ENCODE results near the gene MPP1.

MPP1 gene

DNA sequence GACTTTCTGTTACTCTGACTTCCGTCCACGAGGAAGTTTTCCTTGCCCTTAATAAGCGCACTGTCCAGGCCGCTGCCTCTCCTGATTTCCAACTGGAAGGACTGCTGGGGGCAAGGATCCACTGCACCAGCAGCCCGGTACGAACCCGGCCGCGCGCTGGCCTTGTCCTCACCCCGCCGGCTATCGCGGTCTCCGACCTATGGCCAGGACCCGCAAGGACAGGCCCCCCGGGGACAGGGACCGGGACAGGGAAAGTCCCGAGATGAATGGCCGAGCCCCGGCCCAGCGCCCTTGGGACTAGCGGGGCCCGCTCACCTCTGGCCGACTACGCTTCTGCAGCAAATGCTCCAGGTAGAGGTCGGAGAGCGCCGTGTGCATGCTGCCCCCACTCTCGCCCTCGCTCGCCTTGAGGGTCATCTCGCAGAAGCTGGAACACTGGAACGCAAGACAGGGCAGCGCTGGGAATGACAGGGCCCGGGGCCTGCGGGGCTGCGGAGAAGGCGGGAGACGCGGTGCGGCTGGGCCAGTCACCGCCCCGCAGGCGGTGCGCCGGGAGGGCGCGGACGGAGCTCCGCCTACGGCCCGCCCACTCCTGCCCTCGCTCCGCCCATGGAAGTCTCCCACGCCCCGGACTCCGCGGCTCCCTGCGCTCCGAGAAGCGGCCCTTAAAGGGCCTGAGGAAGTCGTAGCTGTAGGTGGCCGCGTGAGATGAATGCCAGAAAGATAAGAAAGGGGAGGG lies at the start of gene MPP1:
TSS of gene MPP1 (minus strand) at position 529 of the 739 bp plus-strand sequence. CDS start at position 417, 112 bp downstream.
- peak within 1 kb of the TSS; percentile 62 for H3K27ac ChIP-seq (ENCODE audit: low read length)
- peaks cover 11% of the 10 kb centered on the region for H3K4me1 ChIP-seq (ENCODE audit: control insufficient read depth, insufficient read depth, low read length)
- no peaks in the 10 kb centered on the region for H3K9me3 ChIP-seq (ENCODE audit: control insufficient read depth in 2 of 2, low read length in 2 of 2)
- peak within 1 kb of the TSS; percentile 62 to 77 for H3K4me3 ChIP-seq (ENCODE audit: low read length in 2 of 2)
- H3K9ac ChIP-seq (ENCODE audit: low read length in 2 of 2), result peak within 1 kb of the TSS; percentile 62 to 64
- no peaks in the 10 kb centered on the region for H3K27me3 ChIP-seq (ENCODE audit: control insufficient read depth in 1 of 2, insufficient read depth in 2 of 2, low read length in 2 of 2)
- H3K36me3 ChIP-seq (ENCODE audit: control insufficient read depth in 2 of 2, insufficient read depth in 2 of 2, low read length in 2 of 2), result no peaks in the 10 kb centered on the region

DNA sequence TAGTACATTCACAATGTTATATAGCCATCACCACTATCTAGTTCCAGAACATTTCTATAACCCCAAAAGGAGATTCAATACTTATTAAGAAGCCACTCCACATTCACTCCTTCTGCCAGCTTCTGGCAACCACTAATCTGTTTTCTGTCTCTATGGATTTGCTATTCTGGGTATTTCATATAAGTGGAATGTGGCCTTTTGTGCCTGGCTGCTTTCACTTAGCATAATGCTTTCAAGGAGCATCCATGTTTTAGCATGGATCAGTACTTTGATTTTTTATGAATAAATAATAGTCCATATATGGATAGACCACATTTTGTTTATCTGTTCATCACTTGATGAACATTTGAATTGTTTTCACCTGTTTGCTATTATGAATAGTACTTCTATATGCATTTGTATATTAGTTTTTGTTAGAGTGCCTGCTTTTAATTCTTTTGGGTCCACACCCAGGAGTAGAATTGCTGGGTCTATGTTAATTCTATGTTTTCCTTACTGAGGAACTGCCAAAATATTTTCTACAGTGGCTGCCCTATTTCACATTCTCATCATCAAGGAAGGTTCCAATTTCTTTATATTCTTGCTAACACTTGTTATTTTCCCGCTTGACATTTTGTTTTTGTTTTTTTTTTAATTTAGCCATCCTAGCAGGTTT lies 45.8 kb upstream of the MPP1 start:
- Histone ChIP-seq H3K9ac (ENCODE audit: low read length in 2 of 2) (no peak overlapping the region), H3K4me1 (ENCODE audit: control insufficient read depth, insufficient read depth, low read length) (no peaks in the 10 kb centered on the region), H3K27me3 (ENCODE audit: control insufficient read depth in 1 of 2, insufficient read depth in 2 of 2, low read length in 2 of 2) (no peaks in the 10 kb centered on the region), H3K9me3 (ENCODE audit: control insufficient read depth in 2 of 2, low read length in 2 of 2) (no peaks in the 10 kb centered on the region), H3K27ac (ENCODE audit: low read length) (no peak overlapping the region), H3K36me3 (ENCODE audit: control insufficient read depth in 2 of 2, insufficient read depth in 2 of 2, low read length in 2 of 2) (peaks cover 0 to 2% of the 10 kb centered on the region in 2 donors), H3K4me3 (ENCODE audit: low read length in 2 of 2) (no peak overlapping the region)

DNA sequence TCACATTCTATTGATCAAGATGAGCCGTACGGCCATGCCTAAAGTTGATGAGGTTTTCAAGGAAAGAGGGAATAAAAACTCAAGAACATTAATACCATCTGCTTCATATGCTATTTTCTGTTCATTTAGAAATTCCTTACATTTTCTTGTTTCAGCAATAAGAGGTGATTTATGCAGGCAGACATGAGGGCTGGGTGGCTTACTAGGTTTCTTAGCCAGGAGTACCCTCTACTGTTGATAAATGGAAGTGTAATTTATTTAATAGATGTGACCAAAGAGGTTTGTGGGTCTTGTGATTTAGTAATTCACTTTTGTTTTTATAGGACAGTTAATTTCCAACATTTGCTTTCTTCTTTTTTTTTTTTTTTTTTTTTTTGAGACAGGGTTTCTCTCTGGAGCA lies 35.6 kb upstream of the MPP1 start:
- H3K27ac ChIP-seq (ENCODE audit: low read length), result no peak overlapping the region
- H3K9ac ChIP-seq (ENCODE audit: low read length in 2 of 2), result no peak overlapping the region
- no peaks in the 10 kb centered on the region for H3K27me3 ChIP-seq (ENCODE audit: control insufficient read depth in 1 of 2, insufficient read depth in 2 of 2, low read length in 2 of 2)
- no peaks in the 10 kb centered on the region for H3K36me3 ChIP-seq (ENCODE audit: control insufficient read depth in 2 of 2, insufficient read depth in 2 of 2, low read length in 2 of 2)
- no peaks in the 10 kb centered on the region for H3K4me1 ChIP-seq (ENCODE audit: control insufficient read depth, insufficient read depth, low read length)
- H3K9me3 ChIP-seq (ENCODE audit: control insufficient read depth in 2 of 2, low read length in 2 of 2), result no peaks in the 10 kb centered on the region
- H3K4me3 ChIP-seq (ENCODE audit: low read length in 2 of 2), result no peak overlapping the region

DNA sequence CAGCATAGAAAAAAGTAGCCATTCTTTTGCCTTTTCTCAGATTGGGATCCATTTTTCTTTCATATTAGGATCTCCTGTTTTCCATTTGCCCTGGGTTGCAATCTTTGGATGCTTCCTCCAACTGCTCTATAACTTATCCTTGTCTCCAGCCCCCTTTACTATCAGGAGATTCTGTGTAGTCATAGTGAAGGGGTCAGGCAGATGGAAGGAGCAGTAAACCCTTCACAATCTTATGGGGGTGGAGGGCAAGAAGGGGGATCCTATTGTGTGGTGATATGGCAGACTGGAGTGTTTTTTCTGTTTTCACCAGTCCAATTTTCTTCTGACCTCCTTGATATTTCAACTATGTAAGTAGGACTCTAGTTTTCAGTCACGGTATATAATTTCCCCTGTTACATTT lies 30.9 kb upstream of the MPP1 start:
- no peaks in the 10 kb centered on the region for H3K9me3 ChIP-seq (ENCODE audit: control insufficient read depth in 2 of 2, low read length in 2 of 2)
- no peak overlapping the region for H3K27ac ChIP-seq (ENCODE audit: low read length)
- H3K4me1 ChIP-seq (ENCODE audit: control insufficient read depth, insufficient read depth, low read length), result no peaks in the 10 kb centered on the region
- no peaks in the 10 kb centered on the region for H3K36me3 ChIP-seq (ENCODE audit: control insufficient read depth in 2 of 2, insufficient read depth in 2 of 2, low read length in 2 of 2)
- H3K9ac ChIP-seq (ENCODE audit: low read length in 2 of 2), result no peak overlapping the region
- no peaks in the 10 kb centered on the region for H3K27me3 ChIP-seq (ENCODE audit: control insufficient read depth in 1 of 2, insufficient read depth in 2 of 2, low read length in 2 of 2)
- H3K4me3 ChIP-seq (ENCODE audit: low read length in 2 of 2), result no peak overlapping the region

DNA sequence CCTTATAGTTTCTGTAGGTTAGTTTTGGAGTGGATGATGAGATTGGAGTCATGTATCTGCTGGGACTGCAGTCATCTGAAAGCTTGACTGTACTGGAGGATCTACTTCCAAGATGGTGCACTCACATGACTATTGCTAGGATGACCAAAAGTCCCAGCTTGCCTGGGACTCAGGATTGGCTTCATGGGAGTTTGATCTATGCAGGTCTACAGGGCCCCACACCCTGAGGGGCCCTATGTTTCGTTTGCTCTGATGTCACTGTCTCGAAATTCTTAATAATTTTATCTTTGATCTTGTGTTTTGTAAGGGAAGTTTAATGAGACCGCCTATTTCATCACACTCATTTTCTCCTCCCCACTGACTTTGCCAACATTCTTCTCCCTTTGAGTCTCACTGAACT lies 29.3 kb upstream of the MPP1 start, which contains the start of gene SMIM9:
TSS of gene SMIM9 (minus strand) at position 101 of the 400 bp plus-strand sequence. CDS start 3,806 bp downstream, outside the sequence.
- Histone ChIP-seq H3K4me1 (ENCODE audit: control insufficient read depth, insufficient read depth, low read length) (no peaks in the 10 kb centered on the region), H3K27me3 (ENCODE audit: control insufficient read depth in 1 of 2, insufficient read depth in 2 of 2, low read length in 2 of 2) (no peaks in the 10 kb centered on the region), H3K4me3 (ENCODE audit: low read length in 2 of 2) (no peak within 1 kb of the TSS), H3K9ac (ENCODE audit: low read length in 2 of 2) (no peak within 1 kb of the TSS), H3K9me3 (ENCODE audit: control insufficient read depth in 2 of 2, low read length in 2 of 2) (no peaks in the 10 kb centered on the region), H3K27ac (ENCODE audit: low read length) (no peak within 1 kb of the TSS), H3K36me3 (ENCODE audit: control insufficient read depth in 2 of 2, insufficient read depth in 2 of 2, low read length in 2 of 2) (no peaks in the 10 kb centered on the region)

DNA sequence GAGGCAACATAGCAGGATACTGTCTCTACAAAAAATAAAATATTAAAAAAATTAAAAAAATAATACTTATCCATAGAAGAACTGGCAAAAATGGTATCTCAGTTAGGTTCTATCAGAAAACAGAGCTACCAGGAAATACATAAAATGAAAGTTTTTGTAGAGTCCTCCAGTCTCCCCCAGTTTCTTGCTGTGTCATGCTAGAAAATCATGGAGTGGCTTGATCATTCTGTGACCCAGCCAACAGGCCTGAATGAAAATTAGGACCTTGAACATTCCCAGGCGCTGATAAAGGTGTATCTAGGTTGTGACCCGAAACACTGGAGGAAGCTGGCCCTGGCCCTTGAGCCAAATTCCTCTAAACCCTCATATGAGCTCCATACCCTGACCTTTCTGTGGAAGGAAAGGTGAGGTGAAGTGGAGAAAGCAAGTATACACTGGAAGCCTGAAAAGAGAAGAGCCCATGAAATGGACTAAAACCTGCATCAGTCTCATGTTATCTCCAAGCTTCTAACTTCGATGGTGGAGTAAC lies 28.5 kb upstream of the MPP1 start:
- no peaks in the 10 kb centered on the region for H3K27me3 ChIP-seq (ENCODE audit: control insufficient read depth in 1 of 2, insufficient read depth in 2 of 2, low read length in 2 of 2)

DNA sequence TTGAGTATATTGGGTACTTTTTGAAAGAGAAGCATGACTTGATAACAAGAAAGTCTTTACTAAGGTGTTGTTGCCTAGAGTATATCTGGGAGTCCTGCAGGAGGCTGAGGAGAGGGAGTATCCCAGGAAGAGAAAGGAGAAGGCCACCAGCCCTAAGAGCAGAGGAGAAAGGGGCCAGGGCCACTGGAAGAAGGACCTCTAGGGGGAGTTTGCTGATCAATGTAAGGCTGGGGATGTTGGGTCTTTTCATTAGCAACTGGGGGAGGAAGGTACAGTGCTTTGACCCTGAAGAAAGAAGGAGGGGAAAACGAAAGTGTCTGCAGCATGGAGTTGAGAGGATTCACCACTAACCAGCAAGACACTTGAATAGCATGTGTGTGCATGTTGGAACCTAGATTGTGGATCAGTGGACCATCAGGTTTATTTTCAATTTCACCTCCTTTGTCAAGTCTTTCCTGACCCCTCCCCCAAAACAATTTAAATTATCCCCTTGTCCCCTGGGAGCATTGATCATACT lies 24.7 kb upstream of the MPP1 start:
- Histone ChIP-seq H3K27me3 (ENCODE audit: control insufficient read depth in 1 of 2, insufficient read depth in 2 of 2, low read length in 2 of 2) (no peaks in the 10 kb centered on the region), H3K36me3 (ENCODE audit: control insufficient read depth in 2 of 2, insufficient read depth in 2 of 2, low read length in 2 of 2) (no peaks in the 10 kb centered on the region), H3K4me3 (ENCODE audit: low read length in 2 of 2) (no peak overlapping the region), H3K4me1 (ENCODE audit: control insufficient read depth, insufficient read depth, low read length) (no peaks in the 10 kb centered on the region), H3K27ac (ENCODE audit: low read length) (no peak overlapping the region), H3K9ac (ENCODE audit: low read length in 2 of 2) (no peak overlapping the region), H3K9me3 (ENCODE audit: control insufficient read depth in 2 of 2, low read length in 2 of 2) (no peaks in the 10 kb centered on the region)

More for the DNA sequence above, 28.5 kb upstream of the MPP1 start:
- Histone ChIP-seq H3K4me3 (ENCODE audit: low read length in 2 of 2) (no peak overlapping the region), H3K9ac (ENCODE audit: low read length in 2 of 2) (no peak overlapping the region), H3K27ac (ENCODE audit: low read length) (no peak overlapping the region), H3K9me3 (ENCODE audit: control insufficient read depth in 2 of 2, low read length in 2 of 2) (no peaks in the 10 kb centered on the region), H3K36me3 (ENCODE audit: control insufficient read depth in 2 of 2, insufficient read depth in 2 of 2, low read length in 2 of 2) (no peaks in the 10 kb centered on the region), H3K4me1 (ENCODE audit: control insufficient read depth, insufficient read depth, low read length) (no peaks in the 10 kb centered on the region)

DNA sequence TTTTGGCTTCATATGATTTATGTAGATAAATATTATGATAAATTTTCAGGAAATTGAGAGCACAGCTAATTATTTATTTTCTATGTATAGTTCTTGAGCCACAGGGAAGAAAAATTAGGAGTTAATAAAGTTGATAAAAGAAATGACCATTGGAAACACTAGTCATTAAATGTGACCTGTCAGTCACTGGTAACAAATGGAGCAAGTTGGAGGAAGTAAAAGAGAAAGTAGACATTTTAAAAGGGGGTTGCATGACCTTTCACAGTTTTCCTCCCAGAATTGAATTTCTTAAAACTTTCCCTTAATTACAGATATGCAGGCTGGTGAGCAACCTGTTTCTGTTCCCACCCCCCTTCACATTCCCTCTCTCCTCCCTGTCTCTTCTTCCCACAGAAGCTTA lies 23.8 kb upstream of the MPP1 start:
- H3K4me3 ChIP-seq (ENCODE audit: low read length in 2 of 2), result no peak overlapping the region
- no peak overlapping the region for H3K9ac ChIP-seq (ENCODE audit: low read length in 2 of 2)
- H3K4me1 ChIP-seq (ENCODE audit: control insufficient read depth, insufficient read depth, low read length), result no peaks in the 10 kb centered on the region
- no peak overlapping the region for H3K27ac ChIP-seq (ENCODE audit: low read length)
- no peaks in the 10 kb centered on the region for H3K9me3 ChIP-seq (ENCODE audit: control insufficient read depth in 2 of 2, low read length in 2 of 2)
- H3K27me3 ChIP-seq (ENCODE audit: control insufficient read depth in 1 of 2, insufficient read depth in 2 of 2, low read length in 2 of 2), result no peaks in the 10 kb centered on the region
- H3K36me3 ChIP-seq (ENCODE audit: control insufficient read depth in 2 of 2, insufficient read depth in 2 of 2, low read length in 2 of 2), result no peaks in the 10 kb centered on the region

DNA sequence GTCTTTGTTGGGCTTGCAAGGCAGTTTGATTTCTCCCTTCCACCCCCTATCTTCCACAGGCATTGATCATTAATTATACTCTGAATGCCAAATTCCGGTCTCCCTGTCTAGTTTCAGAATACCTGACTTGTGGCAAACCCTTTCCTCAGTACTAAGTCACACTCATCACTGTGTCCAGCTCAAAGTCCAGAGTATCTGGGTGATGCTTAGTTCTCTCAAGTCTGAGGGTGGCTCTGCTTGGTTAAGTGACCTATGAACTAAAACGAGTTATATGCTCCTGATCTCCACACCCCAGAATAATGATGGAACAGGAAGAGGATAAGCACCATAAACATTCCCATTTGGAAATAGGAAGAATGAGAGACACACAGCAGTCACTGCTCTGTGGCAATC lies 22.7 kb upstream of the MPP1 start:
- Histone ChIP-seq H3K4me3 (ENCODE audit: low read length in 2 of 2) (no peak overlapping the region), H3K27ac (ENCODE audit: low read length) (no peak overlapping the region), H3K4me1 (ENCODE audit: control insufficient read depth, insufficient read depth, low read length) (no peaks in the 10 kb centered on the region), H3K27me3 (ENCODE audit: control insufficient read depth in 1 of 2, insufficient read depth in 2 of 2, low read length in 2 of 2) (no peaks in the 10 kb centered on the region), H3K9ac (ENCODE audit: low read length in 2 of 2) (no peak overlapping the region), H3K36me3 (ENCODE audit: control insufficient read depth in 2 of 2, insufficient read depth in 2 of 2, low read length in 2 of 2) (no peaks in the 10 kb centered on the region), H3K9me3 (ENCODE audit: control insufficient read depth in 2 of 2, low read length in 2 of 2) (no peaks in the 10 kb centered on the region)

DNA sequence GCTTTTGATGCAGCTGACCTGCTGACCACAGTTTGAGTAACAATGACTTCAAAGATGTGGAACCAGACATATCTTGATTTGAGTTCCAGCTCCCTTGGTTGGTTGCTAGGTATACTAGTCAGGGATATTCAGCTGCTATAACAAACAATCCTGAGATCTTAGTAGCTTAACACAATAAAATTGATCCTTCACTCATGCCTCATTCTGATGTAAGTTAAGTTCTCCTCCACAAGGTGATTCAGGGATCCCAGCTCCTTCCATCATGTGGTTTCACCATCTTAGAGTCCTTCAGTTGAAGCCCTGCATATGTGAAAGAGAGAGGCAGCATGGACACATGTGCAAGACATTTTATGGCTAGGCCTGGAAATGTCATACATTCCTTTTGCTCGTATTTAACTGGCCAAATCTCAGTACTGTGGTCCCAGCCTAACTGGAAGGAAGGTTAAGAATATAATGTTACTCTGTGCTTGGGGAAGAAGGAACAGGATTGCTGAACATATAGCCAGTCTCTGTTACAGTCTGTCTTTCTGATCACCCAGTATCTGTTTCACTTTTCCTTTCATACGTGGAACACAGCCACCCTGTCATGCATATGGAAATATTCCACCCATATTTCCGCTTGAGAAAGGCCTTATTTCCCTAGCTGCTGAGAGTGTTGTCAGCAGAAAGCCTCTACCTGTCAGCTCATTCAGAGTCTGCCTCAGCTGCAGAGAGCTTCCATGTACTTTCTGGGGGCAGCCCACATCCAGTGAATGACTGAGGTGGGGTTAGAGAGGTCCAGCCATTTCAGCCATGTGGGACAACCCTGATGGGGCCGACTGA lies 22.1 kb upstream of the MPP1 start:
- H3K4me3 ChIP-seq (ENCODE audit: low read length in 2 of 2), result no peak overlapping the region
- H3K9ac ChIP-seq (ENCODE audit: low read length in 2 of 2), result no peak overlapping the region
- H3K27ac ChIP-seq (ENCODE audit: low read length), result no peak overlapping the region

More for the DNA sequence above, 22.1 kb upstream of the MPP1 start:
- H3K27me3 ChIP-seq (ENCODE audit: control insufficient read depth in 1 of 2, insufficient read depth in 2 of 2, low read length in 2 of 2), result no peaks in the 10 kb centered on the region
- H3K9me3 ChIP-seq (ENCODE audit: control insufficient read depth in 2 of 2, low read length in 2 of 2), result no peaks in the 10 kb centered on the region
- H3K36me3 ChIP-seq (ENCODE audit: control insufficient read depth in 2 of 2, insufficient read depth in 2 of 2, low read length in 2 of 2), result no peaks in the 10 kb centered on the region
- H3K4me1 ChIP-seq (ENCODE audit: control insufficient read depth, insufficient read depth, low read length), result no peaks in the 10 kb centered on the region

All from stomach smooth muscle (tissue), 2 donors.